HG03354 (cell line): ENCODE measurements around the gene PGR.

Experiments
- ATAC-seq: cut with Tn5 transposase; IDR thresholded peaks from one replicate; pipeline ENCODE4 v1.9.1; 2021; ENCODE audit warnings: mild to moderate bottlenecking; ENCODE audit not compliant: unreplicated experiment, poor library complexity, severe bottlenecking

The PGR gene

GRCh38 chr11:101090679-101091270 is 38.8 kb downstream of the PGR start:
- no peak for ATAC-seq

- ATAC-seq: no peak
These were observed 46.3 kb downstream of the PGR start for GRCh38 chr11:101083335-101083734.

GRCh38 chr11:101082813-101083212 is 46.8 kb downstream of the PGR start:
- ATAC-seq: no peak

- ATAC-seq: no peak
These were observed 65.9 kb downstream of the PGR start for GRCh38 chr11:101063706-101064105.

GRCh38 chr11:101061606-101062005 is 68.0 kb downstream of the PGR start:
- no peak for ATAC-seq

GRCh38 chr11:101059331-101059730 is 70.3 kb downstream of the PGR start:
- no peak for ATAC-seq

GRCh38 chr11:101053492-101053891 is 76.1 kb downstream of the PGR start:
- no peak for ATAC-seq

GRCh38 chr11:101051677-101052076 is 77.9 kb downstream of the PGR start:
- no peak for ATAC-seq

- ATAC-seq: no peak
These were observed 79.8 kb downstream of the PGR start for GRCh38 chr11:101049813-101050212.

GRCh38 chr11:101049123-101049522 is 80.5 kb downstream of the PGR start:
- no peak for ATAC-seq

- ATAC-seq: no peak
These were observed 81.1 kb downstream of the PGR start for GRCh38 chr11:101048479-101048878.

- ATAC-seq: no peak
These were observed 82.7 kb downstream of the PGR start for GRCh38 chr11:101046947-101047346.

GRCh38 chr11:101045415-101045814 is 84.2 kb downstream of the PGR start:
- no peak for ATAC-seq

- ATAC-seq: no peak
These were observed 85.7 kb downstream of the PGR start for GRCh38 chr11:101043940-101044339.

GRCh38 chr11:101035872-101036271 is 93.7 kb downstream of the PGR start:
- ATAC-seq: no peak

GRCh38 chr11:101034076-101034475 is 95.5 kb downstream of the PGR start:
- no peak for ATAC-seq

GRCh38 chr11:101032991-101033390 is 96.6 kb downstream of the PGR start:
- no peak for ATAC-seq

GRCh38 chr11:101031713-101032112 is 97.9 kb downstream of the PGR start:
- ATAC-seq: no peak

- no peak for ATAC-seq
These were observed 98.9 kb downstream of the PGR start for GRCh38 chr11:101030692-101031091.

GRCh38 chr11:101030015-101030414 is 99.6 kb downstream of the PGR start:
- no peak for ATAC-seq

GRCh38 chr11:101028644-101029043 is 101.0 kb downstream of the PGR start:
- ATAC-seq: no peak

GRCh38 chr11:101022256-101022655 is 107.4 kb downstream of the PGR start:
- ATAC-seq: no peak
